HepG2 (cell line): ENCODE data around the gene VEZF1. TPM values are rescaled to one million over a fixed set of nuclear protein-coding genes. Genes with fewer than 3 reads are reported as not detected.

Source experiments
- CBX1 ChIP-seq: IDR thresholded peaks from one replicate; pipeline ENCODE4 v1.6.1; 2016; ENCODE audit warnings: antibody characterized with exemption, low read depth
- JDP2 ChIP-seq: sonication (generic); formaldehyde crosslinking; IDR thresholded peaks from 2 replicates; pipeline ENCODE4 v1.8.1; 2022; ENCODE audit warnings: missing genetic modification reagents, borderline replicate concordance
- MAFF ChIP-seq: IDR thresholded peaks from 2 replicates; pipeline ENCODE4 v1.6.1; 2011; ENCODE audit warnings: low read depth, low read length, improper control_type of control experiment
- MAFK ChIP-seq, 2 experiments: IDR thresholded peaks in 1 of 2; conservative IDR thresholded peaks in 1 of 2; 2 replicates each; pipeline ENCODE4 v1.6.1; 2011; ENCODE audit warnings: improper control_type of control experiment in 2 of 2, low read length in 2 of 2
- MAZ ChIP-seq, 2 experiments: sonication (generic) in 1 of 2; formaldehyde crosslinking in 1 of 2; IDR thresholded peaks; 2 replicates each; pipeline versions ENCODE4 v1.5.0 to v1.6.1; 2012 to 2020; ENCODE audit warnings: low read depth in 2 of 2, mild to moderate bottlenecking in 2 of 2, borderline replicate concordance in 1 of 2, improper control_type of control experiment in 1 of 2, low read length in 1 of 2, missing genetic modification reagents in 1 of 2, moderate library complexity in 1 of 2
- RARG ChIP-seq: sonication (generic); formaldehyde crosslinking; IDR thresholded peaks from 2 replicates; pipeline ENCODE4 v1.4.0; 2020; ENCODE audit warnings: low read depth, mild to moderate bottlenecking, missing genetic modification reagents
- RELA ChIP-seq: sonication (generic); formaldehyde crosslinking; IDR thresholded peaks from 2 replicates; pipeline ENCODE4 v1.4.0; 2020; ENCODE audit warnings: missing genetic modification reagents
- ZFP90 ChIP-seq: sonication (generic); formaldehyde crosslinking; IDR thresholded peaks from 2 replicates; pipeline ENCODE4 v1.8.0; 2022; ENCODE audit warnings: missing genetic modification reagents, mild to moderate bottlenecking, inconsistent platforms, borderline replicate concordance
- ZMYM4 ChIP-seq: sonication (generic); formaldehyde crosslinking; IDR thresholded peaks from 2 replicates; pipeline ENCODE4 v1.8.1; 2023; ENCODE audit warnings: mild to moderate bottlenecking, missing genetic modification reagents
- ZNF10 ChIP-seq: sonication (generic); formaldehyde crosslinking; IDR thresholded peaks from 2 replicates; pipeline ENCODE4 v1.4.0; 2020; ENCODE audit warnings: mild to moderate bottlenecking, low read depth, missing genetic modification reagents, borderline replicate concordance
- ZNF33B ChIP-seq: sonication (generic); formaldehyde crosslinking; IDR thresholded peaks from 2 replicates; pipeline ENCODE4 v1.5.1; 2020; ENCODE audit warnings: mild to moderate bottlenecking, missing genetic modification reagents
- ZNF674 ChIP-seq: sonication (generic); formaldehyde crosslinking; IDR thresholded peaks from 2 replicates; pipeline ENCODE4 v1.5.0; 2020; ENCODE audit warnings: low read depth, mild to moderate bottlenecking, missing genetic modification reagents
- polyA plus RNA-seq, 8 experiments: library from polyadenylated mRNA; depleted of rRNA in 3 of 8; stranded (reverse) in 7 of 8; unstranded in 1 of 8; fragments of >200 nt; fragmentation: Illumina TruSeq in 4 of 8; extraction: Trizol in 4 of 8; gene quantifications; 2 replicates each; pipeline versions ENCODE4 v1.2.1 to v1.2.3, GENCODE V29; 2011 to 2016; ENCODE audit warnings: low read depth in 4 of 8, missing spikeins in 1 of 8, mixed read lengths in 1 of 8; ENCODE audit not compliant: insufficient read depth in 1 of 8
- total RNA-seq, 5 experiments: library from RNA; depleted of rRNA; stranded (reverse); fragments of >200 nt; fragmentation: Illumina TruSeq; extraction: Trizol; gene quantifications; 2 replicates each; pipeline ENCODE4 v1.2.3, GENCODE V29; 2016; ENCODE audit warnings: low read depth in 1 of 5
- TF ChIP-seq, protein P1 (sequence below), 2 experiments: sonication (generic) in 1 of 2; formaldehyde crosslinking in 1 of 2; IDR thresholded peaks; 2 replicates each; pipeline versions ENCODE4 v1.5.1 to v1.6.1; 2011 to 2020; ENCODE audit warnings: borderline replicate concordance in 1 of 2, low read depth in 1 of 2, low read length in 1 of 2, mild to moderate bottlenecking in 1 of 2, missing genetic modification reagents in 1 of 2, moderate library complexity in 1 of 2
- TF ChIP-seq, protein P2 (sequence below): sonication (generic); formaldehyde crosslinking; IDR thresholded peaks from 2 replicates; pipeline ENCODE4 v1.4.0; 2020; ENCODE audit warnings: mild to moderate bottlenecking, missing genetic modification reagents
- TF ChIP-seq, protein P3 (sequence below): IDR thresholded peaks from 2 replicates; pipeline ENCODE4 v1.6.1; 2016; ENCODE audit warnings: mild to moderate bottlenecking
- TF ChIP-seq, protein P4 (sequence below): sonication (generic); formaldehyde crosslinking; IDR thresholded peaks from 2 replicates; pipeline ENCODE4 v1.4.0; 2020; ENCODE audit warnings: missing genetic modification reagents

VEZF1 gene
- total and polyA plus RNA-seq, 2 of the 13 experiments (the other 11 are each of a cell fraction or from before 2014, with no cell fraction given) = 45.9 to 49.7 TPM

DNA sequence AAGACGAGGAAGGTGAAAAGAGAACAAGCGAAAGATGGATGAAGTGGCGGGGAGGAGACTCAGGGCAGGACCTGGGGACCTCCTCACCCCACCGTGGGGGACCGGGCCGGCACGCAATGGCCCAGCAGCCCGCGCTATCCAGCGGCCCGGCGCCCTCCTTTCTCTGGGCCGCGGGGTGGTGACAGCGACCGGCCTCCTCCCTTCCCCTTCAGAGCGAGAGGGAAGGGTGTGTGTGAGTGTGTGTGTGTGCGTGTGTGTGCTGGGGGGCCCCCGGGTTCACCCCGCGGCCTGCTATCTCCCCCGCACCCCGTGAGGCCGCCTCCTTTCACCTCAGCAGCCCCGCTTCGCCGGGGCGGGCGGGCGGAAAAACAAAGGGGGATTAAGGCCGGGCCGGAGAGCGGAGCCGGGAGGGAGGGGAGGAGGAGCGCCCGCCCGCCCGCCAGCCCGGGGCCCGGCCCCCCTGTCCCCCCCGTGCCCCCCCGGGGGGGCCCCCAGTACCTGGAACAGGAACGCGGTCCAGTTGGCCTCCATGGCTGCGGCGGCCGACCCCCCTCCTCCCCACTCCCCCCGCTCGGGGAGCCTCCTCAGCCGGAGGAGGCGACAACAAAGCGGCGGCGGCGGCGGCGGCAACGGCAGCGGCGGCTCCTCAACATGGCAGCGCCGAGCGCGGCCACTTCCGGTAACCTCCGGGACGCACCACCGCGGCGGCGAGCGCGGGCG, at the start of gene VEZF1 (continued):
- TF ChIP-seq ZFP90 (CRISPR knock-in tag) = no peak; the same call in 1 of the 2 replicates
- no peak for TF ChIP-seq ZNF10 (CRISPR knock-in tag)
- TF ChIP-seq JDP2 (CRISPR knock-in tag) = no peak
- no peak for TF ChIP-seq ZMYM4 (CRISPR knock-in tag)
- TF ChIP-seq, protein P1, sequence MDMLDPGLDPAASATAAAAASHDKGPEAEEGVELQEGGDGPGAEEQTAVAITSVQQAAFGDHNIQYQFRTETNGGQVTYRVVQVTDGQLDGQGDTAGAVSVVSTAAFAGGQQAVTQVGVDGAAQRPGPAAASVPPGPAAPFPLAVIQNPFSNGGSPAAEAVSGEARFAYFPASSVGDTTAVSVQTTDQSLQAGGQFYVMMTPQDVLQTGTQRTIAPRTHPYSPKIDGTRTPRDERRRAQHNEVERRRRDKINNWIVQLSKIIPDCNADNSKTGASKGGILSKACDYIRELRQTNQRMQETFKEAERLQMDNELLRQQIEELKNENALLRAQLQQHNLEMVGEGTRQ (IDR thresholded peaks at IDR 0.05; ENCODE audit: low read depth, low read length) = no peak
- TF ChIP-seq, protein P1 (CRISPR knock-in tag; IDR thresholded peaks at IDR 0.05; ENCODE audit: borderline replicate concordance) = no peak
- no peak for TF ChIP-seq RARG (CRISPR knock-in tag)
- no peak for TF ChIP-seq MAFF
- TF ChIP-seq, protein P2, sequence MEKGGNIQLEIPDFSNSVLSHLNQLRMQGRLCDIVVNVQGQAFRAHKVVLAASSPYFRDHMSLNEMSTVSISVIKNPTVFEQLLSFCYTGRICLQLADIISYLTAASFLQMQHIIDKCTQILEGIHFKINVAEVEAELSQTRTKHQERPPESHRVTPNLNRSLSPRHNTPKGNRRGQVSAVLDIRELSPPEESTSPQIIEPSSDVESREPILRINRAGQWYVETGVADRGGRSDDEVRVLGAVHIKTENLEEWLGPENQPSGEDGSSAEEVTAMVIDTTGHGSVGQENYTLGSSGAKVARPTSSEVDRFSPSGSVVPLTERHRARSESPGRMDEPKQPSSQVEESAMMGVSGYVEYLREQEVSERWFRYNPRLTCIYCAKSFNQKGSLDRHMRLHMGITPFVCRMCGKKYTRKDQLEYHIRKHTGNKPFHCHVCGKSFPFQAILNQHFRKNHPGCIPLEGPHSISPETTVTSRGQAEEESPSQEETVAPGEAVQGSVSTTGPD (CRISPR knock-in tag) = no peak
- peak; percentile 57; the same call in 1 of the 2 replicates for TF ChIP-seq ZNF33B (CRISPR knock-in tag)
- TF ChIP-seq, protein P3, sequence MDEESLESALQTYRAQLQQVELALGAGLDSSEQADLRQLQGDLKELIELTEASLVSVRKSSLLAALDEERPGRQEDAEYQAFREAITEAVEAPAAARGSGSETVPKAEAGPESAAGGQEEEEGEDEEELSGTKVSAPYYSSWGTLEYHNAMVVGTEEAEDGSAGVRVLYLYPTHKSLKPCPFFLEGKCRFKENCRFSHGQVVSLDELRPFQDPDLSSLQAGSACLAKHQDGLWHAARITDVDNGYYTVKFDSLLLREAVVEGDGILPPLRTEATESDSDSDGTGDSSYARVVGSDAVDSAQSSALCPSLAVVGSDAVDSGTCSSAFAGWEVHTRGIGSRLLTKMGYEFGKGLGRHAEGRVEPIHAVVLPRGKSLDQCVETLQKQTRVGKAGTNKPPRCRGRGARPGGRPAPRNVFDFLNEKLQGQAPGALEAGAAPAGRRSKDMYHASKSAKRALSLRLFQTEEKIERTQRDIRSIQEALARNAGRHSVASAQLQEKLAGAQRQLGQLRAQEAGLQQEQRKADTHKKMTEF (CRISPR knock-in tag) = peak; percentile 82; the same call in 1 of the 2 replicates
- TF ChIP-seq CBX1 = no peak
- TF ChIP-seq MAFK (conservative IDR thresholded peaks at IDR 0.05 in 1 of 2, IDR thresholded peaks at IDR 0.05 in 1 of 2; ENCODE audit: low read length in 2 of 2) = no peak
- no peak for TF ChIP-seq ZNF674 (CRISPR knock-in tag)
- TF ChIP-seq, protein P4, sequence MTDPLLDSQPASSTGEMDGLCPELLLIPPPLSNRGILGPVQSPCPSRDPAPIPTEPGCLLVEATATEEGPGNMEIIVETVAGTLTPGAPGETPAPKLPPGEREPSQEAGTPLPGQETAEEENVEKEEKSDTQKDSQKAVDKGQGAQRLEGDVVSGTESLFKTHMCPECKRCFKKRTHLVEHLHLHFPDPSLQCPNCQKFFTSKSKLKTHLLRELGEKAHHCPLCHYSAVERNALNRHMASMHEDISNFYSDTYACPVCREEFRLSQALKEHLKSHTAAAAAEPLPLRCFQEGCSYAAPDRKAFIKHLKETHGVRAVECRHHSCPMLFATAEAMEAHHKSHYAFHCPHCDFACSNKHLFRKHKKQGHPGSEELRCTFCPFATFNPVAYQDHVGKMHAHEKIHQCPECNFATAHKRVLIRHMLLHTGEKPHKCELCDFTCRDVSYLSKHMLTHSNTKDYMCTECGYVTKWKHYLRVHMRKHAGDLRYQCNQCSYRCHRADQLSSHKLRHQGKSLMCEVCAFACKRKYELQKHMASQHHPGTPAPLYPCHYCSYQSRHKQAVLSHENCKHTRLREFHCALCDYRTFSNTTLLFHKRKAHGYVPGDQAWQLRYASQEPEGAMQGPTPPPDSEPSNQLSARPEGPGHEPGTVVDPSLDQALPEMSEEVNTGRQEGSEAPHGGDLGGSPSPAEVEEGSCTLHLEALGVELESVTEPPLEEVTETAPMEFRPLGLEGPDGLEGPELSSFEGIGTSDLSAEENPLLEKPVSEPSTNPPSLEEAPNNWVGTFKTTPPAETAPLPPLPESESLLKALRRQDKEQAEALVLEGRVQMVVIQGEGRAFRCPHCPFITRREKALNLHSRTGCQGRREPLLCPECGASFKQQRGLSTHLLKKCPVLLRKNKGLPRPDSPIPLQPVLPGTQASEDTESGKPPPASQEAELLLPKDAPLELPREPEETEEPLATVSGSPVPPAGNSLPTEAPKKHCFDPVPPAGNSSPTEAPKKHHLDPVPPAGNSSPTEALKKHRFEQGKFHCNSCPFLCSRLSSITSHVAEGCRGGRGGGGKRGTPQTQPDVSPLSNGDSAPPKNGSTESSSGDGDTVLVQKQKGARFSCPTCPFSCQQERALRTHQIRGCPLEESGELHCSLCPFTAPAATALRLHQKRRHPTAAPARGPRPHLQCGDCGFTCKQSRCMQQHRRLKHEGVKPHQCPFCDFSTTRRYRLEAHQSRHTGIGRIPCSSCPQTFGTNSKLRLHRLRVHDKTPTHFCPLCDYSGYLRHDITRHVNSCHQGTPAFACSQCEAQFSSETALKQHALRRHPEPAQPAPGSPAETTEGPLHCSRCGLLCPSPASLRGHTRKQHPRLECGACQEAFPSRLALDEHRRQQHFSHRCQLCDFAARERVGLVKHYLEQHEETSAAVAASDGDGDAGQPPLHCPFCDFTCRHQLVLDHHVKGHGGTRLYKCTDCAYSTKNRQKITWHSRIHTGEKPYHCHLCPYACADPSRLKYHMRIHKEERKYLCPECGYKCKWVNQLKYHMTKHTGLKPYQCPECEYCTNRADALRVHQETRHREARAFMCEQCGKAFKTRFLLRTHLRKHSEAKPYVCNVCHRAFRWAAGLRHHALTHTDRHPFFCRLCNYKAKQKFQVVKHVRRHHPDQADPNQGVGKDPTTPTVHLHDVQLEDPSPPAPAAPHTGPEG (CRISPR knock-in tag) = peak; percentile 100
- 0 out of 2 replicates have a peak, but pooled peaks have one; percentile 40 for TF ChIP-seq MAZ (IDR thresholded peaks at IDR 0.05; ENCODE audit: borderline replicate concordance, low read depth, low read length)
- TF ChIP-seq MAZ (CRISPR knock-in tag; IDR thresholded peaks at IDR 0.05; ENCODE audit: low read depth) = 0 out of 2 replicates have a peak, but pooled peaks have one; percentile 22
- 0 out of 2 replicates have a peak, but pooled peaks have one; percentile 1 for TF ChIP-seq RELA
